NCI-H460 (cell line): ENCODE results near the gene NUTM2E. TPM values are rescaled to one million over a fixed set of nuclear protein-coding genes. Genes with fewer than 3 reads are reported as not detected.
"Not testable (repeated sequence)": the region's sequence is repeated elsewhere in the genome, so short reads cannot be mapped to it uniquely, and the experiment has no call there.

Source experiments
- DNase-seq: peaks from one replicate; pipeline ENCODE4 v3.0.0-alpha.2; 2016; ENCODE audit warnings: low read depth; ENCODE audit errors: extremely low read depth
- total RNA-seq: library from RNA; depleted of rRNA; stranded (reverse); fragments of >200 nt; shearing (Covaris generic); gene quantifications from 2 replicates; pipeline ENCODE4 v1.2.3, GENCODE V29; 2014; rRNA removed

NUTM2E gene
- total RNA-seq, 1 experiment from 2014 or later: not detected

- not testable (repeated sequence) for DNase-seq
Measured at GRCh38 chr10:79862803-79863202, 36.3 kb downstream of the NUTM2E start.

- not testable (repeated sequence) for DNase-seq
Measured at GRCh38 chr10:79866903-79867551, 40.5 kb downstream of the NUTM2E start.

DNA sequence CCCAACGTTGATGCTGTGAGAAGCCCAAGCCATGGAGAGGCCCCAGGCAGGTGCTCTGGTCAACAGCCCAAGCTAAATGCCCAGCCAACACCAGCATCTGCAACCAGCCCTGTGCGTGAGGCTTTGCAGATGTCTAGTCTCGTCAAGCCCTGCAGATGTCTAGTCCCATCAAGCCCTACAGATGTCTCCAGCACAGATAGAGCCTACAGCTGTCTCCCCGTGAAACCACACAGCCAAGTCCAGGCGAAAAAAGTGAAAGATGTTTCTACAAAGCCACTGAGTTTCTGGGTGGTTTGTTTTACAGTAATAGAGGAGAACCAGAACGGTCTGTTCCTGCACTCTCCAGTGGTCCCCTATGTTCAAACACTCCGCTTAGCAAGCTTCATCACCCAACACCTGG lies 41.5 kb downstream of the NUTM2E start:
- not testable (repeated sequence) for DNase-seq

- not testable (repeated sequence) for DNase-seq
Measured at GRCh38 chr10:79869439-79870097, 43.0 kb downstream of the NUTM2E start.

- not testable (repeated sequence) for DNase-seq
Measured at GRCh38 chr10:79871729-79872128, 45.2 kb downstream of the NUTM2E start.

Other genes starting within 250 kb of the NUTM2E start
- not detected in 2 replicates for gene SFTPA1, start 215.8 kb upstream of the NUTM2E start, total RNA-seq
- 0.12 and 0.32 TPM in 2 replicates for gene NUTM2B, start 123.5 kb upstream of the NUTM2E start, total RNA-seq
- gene SFTPD, start 122.4 kb downstream of the NUTM2E start, total RNA-seq: not detected in 2 replicates